RWPE1 (cell line): Measurements from ENCODE around the gene SETBP1.

Experiments
- CTCF ChIA-PET: fragments of 350-600 bp; sonication (Branson Sonifier 250); formaldehyde crosslinking; extraction: SDS; loops from one replicate; lab custom pipeline; 2021; lab: Yijun Ruan, JAX
- POLR2A ChIA-PET: fragments of 400-600 bp; formaldehyde crosslinking; extraction: SDS; loops from one replicate; lab custom pipeline; 2020; ENCODE audit warnings: antibody characterized with exemption; ENCODE audit not compliant: low non-redundant PET; lab: Yijun Ruan, JAX
- DNase-seq: peaks from one replicate; pipeline ENCODE4 v3.0.0; 2012; ENCODE audit warnings: low spot score
- H3K27ac ChIP-seq: fragments of 450-650 bp; 2 replicates; pipeline ENCODE4 v1.5.1; 2017
- TF ChIP-seq, protein P1 (sequence below): fragments of 450-650 bp; conservative IDR thresholded peaks from 2 replicates; pipeline ENCODE4 v1.5.1; 2017; ENCODE audit warnings: low read depth, mild to moderate bottlenecking

Gene SETBP1

DNA sequence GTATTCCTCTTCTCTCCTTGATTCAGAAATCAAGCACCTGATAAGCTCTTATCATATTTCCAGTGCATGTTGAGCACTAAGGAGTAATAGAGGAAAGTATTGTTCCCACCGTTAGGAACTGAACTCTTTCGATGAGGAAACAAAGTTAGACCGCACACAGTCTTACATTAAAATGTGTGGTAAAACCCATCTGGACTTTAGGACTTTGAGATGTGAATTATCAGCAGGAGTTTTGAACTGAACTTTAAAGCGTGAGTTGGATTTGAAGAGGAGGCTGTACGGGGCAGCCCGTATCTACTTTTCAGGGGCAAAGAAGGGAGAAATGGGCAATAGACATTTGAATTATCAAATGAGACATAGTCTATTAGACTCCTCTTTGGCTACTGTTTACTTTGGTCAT lies 134.4 kb downstream of the SETBP1 start:
- TF ChIP-seq, protein P1, sequence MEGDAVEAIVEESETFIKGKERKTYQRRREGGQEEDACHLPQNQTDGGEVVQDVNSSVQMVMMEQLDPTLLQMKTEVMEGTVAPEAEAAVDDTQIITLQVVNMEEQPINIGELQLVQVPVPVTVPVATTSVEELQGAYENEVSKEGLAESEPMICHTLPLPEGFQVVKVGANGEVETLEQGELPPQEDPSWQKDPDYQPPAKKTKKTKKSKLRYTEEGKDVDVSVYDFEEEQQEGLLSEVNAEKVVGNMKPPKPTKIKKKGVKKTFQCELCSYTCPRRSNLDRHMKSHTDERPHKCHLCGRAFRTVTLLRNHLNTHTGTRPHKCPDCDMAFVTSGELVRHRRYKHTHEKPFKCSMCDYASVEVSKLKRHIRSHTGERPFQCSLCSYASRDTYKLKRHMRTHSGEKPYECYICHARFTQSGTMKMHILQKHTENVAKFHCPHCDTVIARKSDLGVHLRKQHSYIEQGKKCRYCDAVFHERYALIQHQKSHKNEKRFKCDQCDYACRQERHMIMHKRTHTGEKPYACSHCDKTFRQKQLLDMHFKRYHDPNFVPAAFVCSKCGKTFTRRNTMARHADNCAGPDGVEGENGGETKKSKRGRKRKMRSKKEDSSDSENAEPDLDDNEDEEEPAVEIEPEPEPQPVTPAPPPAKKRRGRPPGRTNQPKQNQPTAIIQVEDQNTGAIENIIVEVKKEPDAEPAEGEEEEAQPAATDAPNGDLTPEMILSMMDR = no peak
- POLR2A ChIA-PET = no interaction called here
- CTCF ChIA-PET = no interaction called here
- DNase-seq = no peak
- H3K27ac ChIP-seq = no peak overlapping the region

DNA sequence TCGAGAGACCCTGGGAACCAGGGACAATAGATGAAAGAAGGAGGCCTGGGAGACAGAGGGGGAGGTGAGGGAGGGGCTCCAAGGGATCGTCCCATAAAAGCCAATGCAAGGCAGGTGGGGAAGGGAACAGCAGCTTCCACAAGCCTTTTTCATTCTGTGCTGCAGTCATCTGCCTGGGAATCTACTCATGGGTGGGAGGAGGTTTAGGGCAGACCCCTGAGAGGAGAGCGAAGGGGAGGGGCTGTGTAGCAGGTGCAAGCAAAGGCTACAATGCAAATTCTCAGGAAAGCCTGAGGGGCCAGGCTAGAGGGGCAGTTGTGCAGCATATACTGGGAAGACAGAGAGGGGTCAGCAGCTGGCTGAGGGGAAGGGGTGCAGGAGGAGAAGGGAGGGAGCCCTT lies 135.4 kb downstream of the SETBP1 start:
- no peak overlapping the region for H3K27ac ChIP-seq
- no peak for DNase-seq
- TF ChIP-seq, protein P1 = no peak
- CTCF ChIA-PET = no interaction called here
- POLR2A ChIA-PET = no interaction called here

DNA sequence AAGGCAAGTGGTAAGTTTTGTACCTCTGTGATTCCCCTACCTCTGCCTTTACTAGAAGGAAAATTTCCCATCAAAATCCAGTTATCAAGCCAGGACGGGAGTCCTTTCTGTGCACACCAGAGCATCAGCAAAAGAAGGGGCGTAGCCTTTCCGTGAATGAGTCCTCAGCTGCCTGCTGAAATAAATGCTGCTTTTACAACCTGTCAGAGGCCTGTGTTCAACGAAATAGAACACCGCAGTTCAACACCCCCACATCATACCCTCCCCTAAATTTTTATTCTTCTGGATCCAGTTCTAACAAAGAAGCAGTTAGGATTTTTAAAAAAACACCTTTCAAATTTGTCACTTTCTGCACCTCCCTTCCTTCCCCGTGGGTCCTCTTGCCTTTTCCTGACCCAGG lies 135.8 kb downstream of the SETBP1 start:
- TF ChIP-seq, protein P1 = no peak
- ChIA-PET CTCF (no interaction called here), POLR2A (no interaction called here)
- H3K27ac ChIP-seq = no peak overlapping the region
- no peak for DNase-seq

DNA sequence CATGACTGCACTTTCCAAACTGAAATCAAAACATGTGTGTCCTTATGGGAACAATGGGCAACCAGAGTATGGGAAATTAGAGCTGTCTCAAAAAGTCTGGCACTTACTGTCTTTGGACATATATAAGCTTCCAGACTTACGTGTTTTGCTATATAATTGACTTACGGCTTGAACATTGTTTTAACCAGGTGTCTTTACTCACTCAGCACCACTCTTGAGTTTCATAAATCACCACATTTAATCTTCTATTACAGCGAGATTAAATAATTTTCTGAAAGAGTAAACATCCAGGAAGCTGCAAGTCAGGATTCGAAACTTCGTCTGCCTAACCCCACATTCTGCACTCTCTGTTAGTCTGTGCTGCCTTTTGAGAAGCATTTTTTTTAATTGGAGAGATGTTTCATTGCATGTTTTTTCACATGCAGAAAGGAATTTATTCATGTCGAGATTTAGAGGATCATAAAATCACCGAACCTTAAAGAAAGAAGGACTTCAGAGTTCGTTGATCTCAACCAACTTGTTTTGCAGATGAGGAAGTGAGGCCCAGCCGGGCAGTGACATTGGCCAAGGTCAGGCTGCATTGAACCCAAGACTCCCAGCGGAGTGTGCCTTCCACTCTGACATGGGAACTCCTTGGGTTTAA lies 137.3 kb downstream of the SETBP1 start:
- POLR2A ChIA-PET = no interaction called here
- CTCF ChIA-PET = interaction anchor here (0.6 kb wide), 1 partner anchor 738 kb away, joined by 3 read pairs; no protein-coding TSS in a partner anchor

DNA sequence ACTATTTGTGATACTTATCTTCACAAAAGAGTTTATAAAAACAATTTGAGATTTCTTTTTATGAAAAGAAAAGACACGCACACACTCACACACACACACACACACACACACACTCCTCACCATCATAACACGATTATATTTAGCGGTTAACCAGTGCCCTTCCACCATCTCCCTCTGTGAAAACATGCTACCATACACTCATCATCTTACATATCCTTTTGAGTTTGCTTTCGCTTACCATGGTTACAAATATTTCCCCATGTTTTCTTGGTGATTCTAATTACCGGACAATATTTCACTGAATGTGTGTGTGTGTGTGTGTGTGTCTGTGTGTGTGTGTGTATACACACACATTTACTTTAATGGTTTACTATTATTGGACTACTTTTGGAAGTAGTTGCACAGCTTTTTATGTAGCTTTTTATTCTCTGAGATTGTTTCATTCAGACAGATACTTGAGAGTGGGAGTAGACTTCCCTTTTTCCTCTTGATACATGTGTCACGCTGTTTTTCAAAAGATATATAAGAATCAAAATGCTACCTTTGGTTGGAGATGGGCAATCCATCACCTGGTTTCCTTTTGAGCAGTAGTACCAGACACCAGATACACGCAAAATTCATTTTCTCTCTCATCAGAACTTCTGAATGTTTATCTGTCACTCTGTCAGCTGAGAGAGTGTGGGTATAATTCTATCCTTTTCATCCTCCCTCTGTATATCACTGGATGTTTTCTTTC lies 138.1 kb downstream of the SETBP1 start:
- DNase-seq = no peak
- ChIA-PET CTCF (no interaction called here), POLR2A (no interaction called here)
- TF ChIP-seq, protein P1 = no peak
- H3K27ac ChIP-seq = no peak overlapping the region

More for the DNA sequence above, 137.3 kb downstream of the SETBP1 start:
- no peak overlapping the region for H3K27ac ChIP-seq
- no peak for DNase-seq
- TF ChIP-seq, protein P1 = no peak

DNA sequence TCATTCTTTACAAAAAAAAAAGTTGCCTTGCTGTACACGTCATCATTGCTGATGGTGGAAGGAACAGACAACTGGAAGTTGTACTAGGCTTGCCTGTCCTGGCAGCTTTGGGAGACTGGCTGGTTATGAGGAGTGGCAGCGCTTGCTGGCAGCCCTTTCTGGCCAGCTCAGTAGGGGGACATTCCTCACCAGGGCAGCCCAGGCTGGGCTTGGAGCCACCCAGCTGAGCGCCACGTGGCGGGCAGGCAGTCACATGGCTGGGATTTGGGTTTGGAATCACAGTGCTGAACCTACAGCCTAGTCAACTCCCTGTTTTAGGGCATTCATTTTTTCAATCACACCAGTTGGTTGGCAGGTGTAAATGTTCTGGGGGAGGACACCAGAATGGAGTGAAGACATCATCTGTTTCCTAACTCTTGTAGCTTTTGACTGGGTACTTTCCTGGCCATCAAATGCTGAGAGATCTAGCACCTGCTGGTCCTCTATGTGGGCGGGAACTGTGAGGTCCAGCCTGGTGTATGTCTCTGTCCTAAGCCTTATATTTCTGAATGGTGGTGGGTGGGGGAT lies 139.3 kb downstream of the SETBP1 start:
- no peak for DNase-seq
- CTCF ChIA-PET = no interaction called here

More for the DNA sequence above, 139.3 kb downstream of the SETBP1 start:
- POLR2A ChIA-PET = no interaction called here
- H3K27ac ChIP-seq = no peak overlapping the region
- TF ChIP-seq, protein P1 = no peak
